GM18909 (cell line): ENCODE data around the gene TMEM184B.

Source experiments
- ATAC-seq: cut with Tn5 transposase; IDR thresholded peaks from one replicate; pipeline ENCODE4 v1.9.1; 2021; ENCODE audit warnings: mild to moderate bottlenecking; ENCODE audit not compliant: unreplicated experiment, poor library complexity

The TMEM184B gene

DNA sequence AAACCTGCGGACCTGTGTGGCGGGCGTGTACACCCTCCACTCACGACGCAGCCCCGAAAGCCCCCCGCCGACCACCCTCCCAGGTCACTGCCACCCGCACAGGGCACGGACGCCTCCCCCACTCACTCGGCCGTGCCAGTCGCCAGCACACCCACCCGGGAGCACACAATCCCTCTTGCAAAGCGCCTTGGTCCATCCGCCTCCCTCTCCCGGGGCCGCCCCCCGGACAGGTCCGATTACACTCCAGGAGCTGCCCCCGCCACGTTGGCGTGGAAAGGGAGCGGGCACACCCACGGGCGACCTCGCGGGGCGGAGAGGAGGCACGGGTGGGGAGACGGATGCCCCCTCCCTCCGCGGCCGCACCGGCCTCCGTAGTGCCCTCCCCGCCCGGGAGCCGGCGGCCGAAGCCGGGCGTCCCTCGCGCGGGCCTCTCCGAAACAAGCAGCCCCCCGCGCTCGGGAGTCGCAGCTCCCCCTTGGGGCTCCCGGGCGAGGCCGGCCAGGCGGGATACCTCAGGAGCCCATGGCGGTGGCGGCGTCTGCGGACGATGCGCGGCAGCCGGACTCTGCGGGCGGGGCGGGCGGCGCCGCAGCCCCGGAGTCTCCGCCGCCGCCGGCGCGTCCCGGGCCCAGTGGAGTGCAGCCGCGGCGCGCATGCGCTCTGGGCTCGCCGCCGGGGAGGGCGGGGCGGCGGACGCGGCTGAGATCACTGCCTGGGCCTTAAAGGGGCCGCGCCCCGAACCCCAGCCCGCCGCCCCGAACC lies at the start of gene TMEM184B:
TSS of gene TMEM184B (minus strand) at position 638 of the 762 bp plus-strand sequence. CDS start 25,049 bp downstream, outside the sequence.
- ATAC-seq: peak; percentile 74

DNA sequence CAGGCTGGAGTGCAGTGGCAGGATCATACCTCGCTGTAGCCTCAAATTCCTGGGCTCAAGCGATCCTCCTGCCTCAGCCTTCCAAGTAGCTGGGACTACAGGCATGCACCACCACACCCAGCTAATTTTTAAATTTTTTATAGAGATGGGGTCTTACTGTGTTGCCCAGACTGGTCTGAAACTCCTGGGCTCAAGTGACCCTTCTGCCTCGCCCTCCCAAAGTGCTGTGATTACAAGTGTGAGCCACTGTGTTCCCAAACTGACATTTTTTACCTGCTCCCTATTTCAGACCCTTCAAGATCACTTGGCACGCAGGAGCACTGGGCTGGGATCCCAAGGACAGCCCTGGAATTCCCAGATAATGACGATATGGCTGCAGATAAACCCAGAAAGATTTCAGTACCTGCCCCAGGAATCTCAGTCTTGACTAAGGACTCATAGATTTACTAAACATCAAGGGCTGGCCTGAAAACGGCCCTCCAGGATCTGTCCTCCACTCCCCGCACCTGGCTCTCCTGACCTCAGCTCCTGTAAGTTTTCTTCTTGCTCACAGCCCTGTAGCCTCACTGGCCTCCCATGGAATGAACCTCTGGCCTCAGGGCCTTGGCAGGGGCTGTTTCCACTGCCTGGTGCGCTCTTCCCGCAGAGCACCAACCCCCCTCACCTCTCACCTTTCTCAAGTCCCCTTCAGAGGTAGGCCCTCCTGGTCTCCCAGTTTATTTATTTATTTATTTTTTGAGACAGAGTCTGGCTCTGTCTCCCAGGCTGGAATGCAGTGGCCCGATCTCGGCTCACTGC lies 48.0 kb upstream of the TMEM184B start:
- ATAC-seq: no peak

GRCh38 chr22:38318792-38319773 lies 46.3 kb upstream of the TMEM184B start:
- ATAC-seq: no peak

DNA sequence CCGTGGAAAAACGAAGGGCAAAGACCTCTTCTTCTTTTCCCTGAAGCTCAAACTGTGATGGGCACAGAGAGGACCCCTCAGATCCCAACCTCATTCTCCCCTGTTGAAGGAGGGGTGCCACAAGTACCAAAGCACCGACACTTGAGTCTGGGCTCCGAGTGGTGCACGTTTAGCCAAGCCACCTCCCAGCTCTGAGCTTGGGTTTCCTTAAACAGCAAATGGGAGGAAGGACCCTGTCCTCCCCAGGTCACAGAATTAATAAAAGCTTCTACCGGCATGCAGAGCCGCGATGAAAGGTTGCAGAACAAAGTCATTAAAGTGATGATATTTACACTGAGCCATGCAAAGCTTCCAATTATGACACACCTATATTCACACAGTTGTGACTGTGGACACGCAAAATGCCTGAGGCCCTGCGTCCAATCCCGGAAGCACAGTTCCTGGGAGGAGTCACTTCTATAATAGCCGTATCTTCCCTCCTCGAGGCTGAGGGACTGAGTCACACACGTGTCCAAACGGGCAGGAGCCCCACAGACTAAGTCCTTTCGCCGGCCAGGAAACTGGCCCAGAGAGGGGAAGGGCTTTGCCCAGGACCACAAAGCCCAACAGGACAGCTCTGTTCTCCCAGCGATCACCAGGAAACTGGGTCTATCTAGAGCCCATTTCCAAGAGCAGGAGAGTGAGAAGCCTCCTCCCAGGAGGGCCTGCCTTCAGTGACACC lies 45.3 kb upstream of the TMEM184B start:
- ATAC-seq: no peak

- no peak for ATAC-seq
These were observed 44.5 kb upstream of the TMEM184B start, which contains the start of gene CSNK1E for GRCh38 chr22:38317122-38317994. TSS of gene CSNK1E (minus strand) at chr22:38317433. CDS start at chr22:38314157, 3,276 bp downstream.

- no peak for ATAC-seq
These were observed 43.7 kb upstream of the TMEM184B start for GRCh38 chr22:38316364-38317121.

GRCh38 chr22:38315823-38316363 lies 43.1 kb upstream of the TMEM184B start:
- no peak for ATAC-seq

GRCh38 chr22:38314933-38315822 lies 42.4 kb upstream of the TMEM184B start:
- ATAC-seq: no peak

DNA sequence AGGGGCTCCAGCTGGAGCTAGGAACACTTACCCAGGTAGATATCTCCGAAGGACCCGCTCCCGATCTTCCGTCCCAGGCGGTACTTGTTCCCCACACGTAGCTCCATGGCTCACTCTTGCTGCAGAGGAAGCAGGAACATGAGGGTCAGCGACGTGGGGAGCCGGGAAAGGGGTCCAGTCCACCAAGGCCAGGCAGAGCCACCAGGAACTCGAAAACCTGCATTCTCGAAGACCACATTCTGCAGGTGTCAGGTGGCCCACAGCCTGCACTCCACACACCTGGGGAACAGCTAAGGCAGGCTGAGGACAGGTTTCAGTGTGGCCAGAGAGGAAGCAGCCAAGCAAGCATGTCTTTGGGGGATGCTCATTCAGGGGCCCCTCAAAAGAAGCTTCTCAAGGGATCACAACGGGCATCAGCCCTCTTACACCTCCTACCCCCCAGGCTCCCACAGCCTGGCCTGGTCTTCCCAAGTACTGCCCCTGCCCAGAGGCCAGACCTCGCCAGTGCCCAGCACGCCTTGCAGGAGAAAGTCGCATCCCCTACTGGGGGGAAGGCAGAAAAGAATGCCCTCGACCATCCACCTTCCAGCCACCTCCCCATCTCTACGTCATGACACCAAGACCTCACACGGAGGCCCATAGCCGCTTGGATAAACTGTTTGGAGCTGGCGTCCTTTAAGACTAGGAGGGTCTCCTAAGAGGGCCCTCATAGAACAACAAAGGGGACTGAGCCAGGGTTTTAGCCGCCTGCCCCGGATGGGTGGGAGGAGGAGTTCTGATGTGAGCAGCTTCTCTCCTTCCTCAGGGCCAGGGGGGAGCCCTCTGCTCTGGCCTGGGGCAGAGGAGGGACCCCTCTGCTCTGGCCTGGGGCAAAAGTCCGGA lies 41.5 kb upstream of the TMEM184B start:
- ATAC-seq: no peak

DNA sequence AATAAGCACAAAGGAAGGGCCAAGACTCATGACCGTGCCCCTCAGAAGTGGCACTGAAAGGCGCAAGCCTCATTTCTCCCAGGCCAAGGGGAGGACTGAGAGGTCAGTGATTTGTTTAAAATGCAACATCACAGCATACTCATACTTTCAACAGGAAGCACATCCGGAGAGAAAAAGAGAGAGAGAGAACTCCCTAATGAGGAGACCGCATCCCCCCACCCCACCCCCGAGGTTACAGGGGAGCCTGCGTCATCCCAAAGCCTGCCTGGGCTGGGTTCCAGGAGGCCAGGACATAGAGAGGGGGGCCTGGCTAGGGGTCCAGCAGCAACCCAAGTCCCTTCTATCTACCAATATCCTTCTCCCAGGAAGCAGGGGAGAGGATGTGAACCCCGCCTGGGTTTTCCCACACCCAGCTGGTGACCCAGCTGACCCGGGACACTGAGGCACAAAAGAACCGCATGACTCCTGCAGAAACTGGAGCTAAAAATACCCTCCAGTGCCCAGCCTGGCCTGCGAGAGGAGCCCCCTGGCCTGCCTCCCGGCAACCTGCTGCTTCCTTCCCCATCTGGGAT lies 40.7 kb upstream of the TMEM184B start:
- ATAC-seq: no peak

DNA sequence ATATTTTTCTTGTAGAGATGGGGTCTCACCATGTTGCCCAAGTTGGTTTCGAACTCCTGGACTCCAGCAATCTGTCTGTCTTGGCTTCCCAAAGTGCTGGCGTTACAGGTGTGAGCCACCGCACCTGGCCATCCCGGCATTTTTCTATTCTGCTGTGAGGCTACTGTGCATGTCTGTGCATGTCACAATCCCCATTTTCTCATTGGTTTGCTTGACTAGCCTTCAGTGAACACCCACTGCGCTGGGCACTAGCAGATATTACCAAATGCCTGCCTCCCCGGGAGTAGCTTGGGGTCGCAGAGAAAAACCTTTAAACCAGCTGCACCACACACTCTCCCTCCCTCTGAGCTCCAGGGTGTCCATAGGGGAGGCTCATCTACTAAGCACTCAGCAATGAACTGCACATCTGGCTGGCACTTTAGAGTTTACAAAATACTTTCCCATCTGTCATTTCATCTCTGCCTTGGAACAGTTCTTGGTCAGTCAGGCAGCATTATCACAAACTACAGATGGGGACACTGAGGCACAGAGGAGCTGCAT lies 39.5 kb upstream of the TMEM184B start:
- ATAC-seq: no peak

DNA sequence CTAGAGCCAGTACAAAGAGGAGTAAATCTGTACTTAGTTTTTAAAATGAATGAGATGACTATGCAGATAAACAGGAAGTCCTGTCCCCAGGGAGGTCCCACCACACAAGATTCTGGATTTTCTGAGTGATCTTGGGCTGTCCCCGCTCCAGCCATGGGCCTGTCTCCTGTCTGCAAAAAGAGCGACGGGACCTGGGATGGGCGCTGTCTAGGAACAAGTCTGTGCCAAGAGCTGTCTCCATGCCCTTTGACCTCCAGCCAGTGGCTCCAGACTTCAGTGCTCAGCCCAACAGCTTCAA lies 38.5 kb upstream of the TMEM184B start:
- ATAC-seq: no peak

- ATAC-seq: no peak
These were observed 37.9 kb upstream of the TMEM184B start for GRCh38 chr22:38310518-38311322.

DNA sequence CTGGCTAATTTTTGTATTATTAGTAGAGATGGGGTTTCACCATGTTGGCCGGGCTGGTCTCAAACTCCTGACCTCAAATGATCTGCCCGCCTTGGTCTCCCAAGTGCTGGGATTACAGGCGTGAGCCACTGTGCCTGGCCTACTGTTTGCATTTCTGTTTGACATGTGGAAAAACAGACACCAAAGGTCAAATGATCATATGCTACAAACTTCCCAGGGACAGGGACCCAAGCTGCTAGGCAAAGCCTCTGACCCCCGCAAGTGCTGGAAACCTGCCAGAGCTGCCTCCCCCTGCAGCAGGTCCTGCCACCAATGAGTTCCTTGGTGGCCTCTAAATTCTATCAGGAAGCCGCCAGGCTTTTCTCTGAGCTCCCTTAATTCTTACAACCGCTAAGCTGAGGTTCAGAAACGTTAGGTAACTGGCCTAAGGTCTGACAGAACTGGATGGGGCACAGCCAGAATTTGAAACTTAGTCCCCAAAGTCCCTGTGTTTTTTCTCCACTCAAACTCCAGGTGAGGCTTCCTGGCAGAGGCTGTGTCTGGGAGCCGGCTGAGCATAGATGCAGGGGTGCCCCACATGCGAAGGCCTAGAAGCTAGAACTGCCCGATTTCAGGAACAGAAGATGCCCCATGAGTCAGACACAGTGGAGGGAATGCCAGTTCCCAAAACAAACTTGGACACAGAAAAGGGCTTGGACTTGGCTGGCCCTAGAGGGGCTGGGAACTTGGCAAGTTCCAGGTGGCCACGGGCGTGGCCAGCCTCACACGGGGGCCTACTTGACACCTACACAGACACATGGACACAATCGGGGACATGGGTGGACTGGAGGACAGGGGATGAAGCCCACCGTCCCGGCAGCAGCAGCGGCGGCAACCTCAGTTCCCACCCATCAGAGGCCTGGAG lies 37.1 kb upstream of the TMEM184B start:
- ATAC-seq: no peak
